NCI-H128 (cell line): Measurements from ENCODE around the gene LPIN2.
"Not testable (repeated sequence)": the region's sequence is repeated elsewhere in the genome, so short reads cannot be mapped to it uniquely, and the experiment has no call there.

Experiments used
- DNase-seq: peaks from one replicate; lab custom pipeline; 2025; ENCODE audit not compliant: unreplicated experiment; lab: John Stamatoyannopoulos, UW

LPIN2 gene

DNA sequence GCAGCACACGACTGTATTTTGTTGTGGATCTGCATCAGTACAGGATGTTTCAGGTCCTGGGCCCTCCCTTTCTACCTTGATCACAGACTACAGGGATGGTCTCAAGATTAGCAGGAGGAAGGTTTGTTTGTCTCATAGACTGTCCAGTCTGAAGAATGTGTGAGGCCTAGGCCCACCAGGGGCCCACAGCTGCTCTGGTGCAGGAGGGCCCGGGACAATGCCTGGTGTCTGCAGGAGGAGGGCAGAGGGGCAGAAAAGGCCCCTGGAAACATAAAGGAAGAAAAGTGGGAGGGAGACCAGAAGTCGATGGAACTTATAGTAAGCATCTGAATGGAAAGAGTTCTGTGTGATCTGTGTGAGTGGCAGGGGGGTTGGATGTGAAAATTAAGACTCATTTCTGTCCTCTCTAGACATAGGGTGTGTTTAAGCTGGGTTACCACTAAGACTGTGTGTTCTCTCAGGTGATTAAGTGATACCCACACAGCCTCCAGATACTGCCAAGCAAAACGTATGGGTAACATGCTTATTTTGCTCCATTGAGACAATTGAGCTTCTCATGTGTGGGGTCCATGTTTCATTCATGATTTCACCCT, 33.4 kb upstream of the LPIN2 start:
- DNase-seq, result no peak

DNA sequence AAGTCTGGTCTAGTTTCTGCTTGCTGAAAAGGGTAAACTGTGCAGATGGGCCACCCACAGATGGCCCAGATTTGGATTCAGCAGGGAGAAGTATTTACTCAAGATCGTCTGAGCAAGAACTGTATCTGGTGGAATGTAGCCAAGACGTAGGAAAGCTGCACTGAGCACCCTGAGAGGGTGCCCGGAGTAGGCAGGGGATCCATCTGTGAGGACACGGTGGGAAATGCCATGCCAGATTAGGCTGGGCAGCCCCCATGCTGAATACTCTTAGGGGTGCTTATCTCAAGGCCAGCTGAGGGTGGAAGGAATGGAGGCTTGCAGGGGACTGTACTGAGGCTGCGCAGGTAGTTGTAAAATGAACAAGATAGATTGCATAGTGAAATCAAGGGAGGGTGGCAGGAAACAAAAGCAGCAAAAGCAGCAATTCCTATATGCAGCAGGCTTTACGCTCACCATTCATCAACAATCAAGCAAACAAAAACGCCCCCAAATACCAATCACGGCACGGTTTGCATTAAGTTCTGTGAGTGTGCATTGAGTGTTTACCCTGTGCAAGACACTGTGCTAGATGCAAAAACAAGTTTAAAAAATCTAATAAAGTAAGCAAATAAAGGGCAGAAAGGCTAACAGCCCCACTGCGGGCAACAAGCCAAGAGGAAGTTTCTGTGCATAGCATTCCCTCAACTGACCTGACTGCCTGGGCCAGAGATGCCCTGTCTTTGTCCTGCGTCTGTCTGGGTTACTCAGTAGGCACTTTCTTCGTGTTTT, 32.2 kb upstream of the LPIN2 start:
- DNase-seq, result no peak

DNA sequence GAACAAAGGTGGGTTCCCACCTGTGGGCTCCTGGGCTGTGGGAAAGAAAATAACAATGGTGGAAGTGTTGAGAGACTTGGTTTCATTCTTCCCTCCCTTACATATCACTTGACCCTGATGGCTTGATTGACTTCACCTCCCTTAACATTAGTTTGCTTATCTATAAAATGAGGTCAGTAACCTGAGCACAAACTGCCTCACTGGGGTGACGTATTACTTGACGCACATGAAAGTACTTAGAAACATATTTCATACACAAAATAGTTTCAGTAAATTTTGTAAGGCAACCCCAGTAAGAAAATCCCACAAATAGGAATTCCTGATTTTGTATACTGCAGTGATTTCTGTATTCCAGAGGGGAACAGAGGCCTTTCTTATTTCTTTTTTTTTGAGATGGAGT, 29.4 kb upstream of the LPIN2 start:
- DNase-seq, result no peak

DNA sequence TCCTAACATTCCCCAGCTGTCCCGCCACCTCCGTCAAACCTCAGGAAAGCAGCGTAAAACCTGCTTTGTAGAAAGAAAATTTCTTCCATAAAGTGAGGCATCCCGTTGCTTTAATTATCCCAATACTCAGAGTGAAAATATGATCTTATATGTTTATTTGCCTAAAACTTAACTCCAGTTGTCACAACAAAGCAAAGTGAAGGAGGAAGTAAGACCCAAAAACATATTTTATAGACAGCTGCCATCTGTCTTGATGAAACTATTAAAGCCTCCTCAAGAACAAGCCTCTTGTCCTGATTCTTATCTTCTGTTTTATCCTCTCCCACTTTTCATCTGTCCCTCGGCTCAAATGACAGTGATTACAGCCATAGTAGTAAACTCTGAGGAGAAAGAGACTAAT, 28.9 kb upstream of the LPIN2 start:
- DNase-seq, result no peak

DNA sequence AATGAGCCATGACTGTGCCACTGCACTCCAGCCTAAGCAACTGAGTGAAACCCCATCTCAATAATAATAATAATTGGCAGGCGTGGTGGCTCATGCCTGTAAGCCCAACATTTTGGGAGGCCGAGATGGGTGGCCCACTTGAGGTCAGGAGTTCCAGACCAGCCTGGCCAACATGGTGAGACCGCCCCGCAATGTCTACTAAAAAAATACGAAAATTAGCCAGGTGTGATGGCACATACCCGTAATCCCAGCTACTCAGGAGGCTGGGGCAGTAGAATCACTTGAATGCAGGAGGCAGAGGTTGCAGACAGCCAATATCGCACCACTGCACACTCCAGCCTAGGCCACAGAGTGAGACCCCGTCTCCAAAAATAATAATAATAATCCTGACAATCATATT, 27.9 kb upstream of the LPIN2 start:
- DNase-seq, result no peak

DNA sequence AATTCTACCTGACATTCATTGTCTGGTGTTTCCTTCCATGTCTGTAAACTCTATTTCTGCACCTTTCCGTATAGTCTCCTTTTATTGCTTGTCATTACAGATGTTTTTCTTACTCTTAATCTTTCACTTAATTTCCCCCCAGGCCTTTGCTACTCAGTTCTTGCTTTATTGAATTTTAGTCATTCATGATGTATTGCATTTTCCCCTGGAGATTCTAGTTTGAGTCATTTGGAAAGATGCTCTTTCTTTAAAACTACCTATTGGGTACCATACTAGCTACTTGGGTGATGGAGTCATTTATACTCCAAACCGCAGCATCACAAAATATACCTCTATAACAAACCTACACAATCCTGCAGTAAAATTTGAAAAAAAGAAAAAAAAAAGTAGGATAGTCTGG, 27.2 kb upstream of the LPIN2 start:
- no peak for DNase-seq

DNA sequence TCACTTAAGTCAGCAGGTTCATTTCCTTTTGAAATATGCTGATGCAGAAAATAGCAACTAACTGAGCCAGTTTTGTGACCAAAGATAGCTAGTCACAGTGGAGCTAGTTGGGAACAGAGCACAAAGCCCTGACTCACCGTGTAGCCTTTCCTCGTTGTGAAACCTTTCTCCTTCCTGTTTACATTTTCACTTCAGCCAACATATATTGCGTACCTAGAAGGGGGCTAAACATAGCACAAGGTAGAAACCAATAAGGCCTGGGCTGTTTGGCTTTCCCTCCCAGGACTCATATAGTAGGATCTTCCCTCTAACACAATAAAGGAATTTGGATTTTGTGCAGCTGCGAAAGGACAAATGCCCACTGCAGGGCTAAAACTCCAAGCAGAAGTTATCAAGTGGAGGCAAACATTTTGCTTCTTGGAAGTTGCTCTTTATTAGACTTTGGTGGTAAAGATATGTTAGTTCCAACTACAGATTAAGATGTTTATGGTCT, 24.5 kb upstream of the LPIN2 start:
- DNase-seq, result no peak

DNA sequence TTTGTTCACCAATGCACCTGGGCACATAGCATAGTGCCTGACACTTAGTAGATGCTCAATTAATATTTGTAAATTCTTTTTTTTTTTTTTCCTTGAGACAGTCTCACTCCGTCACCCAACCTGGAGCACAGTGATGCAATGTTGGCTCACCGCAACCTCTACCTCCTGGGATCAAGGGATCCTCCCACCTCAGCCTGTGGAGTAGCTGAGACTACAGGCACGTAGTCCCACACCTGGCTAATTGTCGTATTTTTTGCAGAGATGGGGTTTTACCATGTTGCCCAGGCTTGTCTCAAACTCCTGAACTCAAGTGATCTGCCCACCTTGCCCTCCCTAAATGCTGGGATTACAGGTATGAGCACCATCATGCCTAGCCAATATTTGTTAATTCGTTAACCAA, 23.2 kb upstream of the LPIN2 start:
- DNase-seq, result no peak

DNA sequence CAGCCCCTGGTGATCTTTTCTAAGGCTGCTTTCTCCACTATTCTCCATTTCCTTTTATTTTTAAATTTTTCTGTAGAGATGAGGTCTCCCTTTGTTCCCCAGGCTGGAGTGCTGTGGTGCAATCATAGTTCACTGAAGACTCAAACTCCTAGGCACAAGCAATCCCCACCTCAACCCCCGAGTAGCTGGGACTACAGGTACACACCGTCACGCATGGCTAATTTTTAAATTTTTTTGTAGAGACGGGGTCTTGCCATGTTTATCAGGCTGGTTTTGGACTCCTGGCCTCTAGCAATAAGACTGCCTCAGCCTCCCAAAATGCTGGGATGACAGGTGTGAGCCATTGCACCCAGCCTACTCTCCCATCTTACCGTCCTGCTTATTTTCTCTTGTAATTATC, 22.7 kb upstream of the LPIN2 start:
- DNase-seq, result no peak

DNA sequence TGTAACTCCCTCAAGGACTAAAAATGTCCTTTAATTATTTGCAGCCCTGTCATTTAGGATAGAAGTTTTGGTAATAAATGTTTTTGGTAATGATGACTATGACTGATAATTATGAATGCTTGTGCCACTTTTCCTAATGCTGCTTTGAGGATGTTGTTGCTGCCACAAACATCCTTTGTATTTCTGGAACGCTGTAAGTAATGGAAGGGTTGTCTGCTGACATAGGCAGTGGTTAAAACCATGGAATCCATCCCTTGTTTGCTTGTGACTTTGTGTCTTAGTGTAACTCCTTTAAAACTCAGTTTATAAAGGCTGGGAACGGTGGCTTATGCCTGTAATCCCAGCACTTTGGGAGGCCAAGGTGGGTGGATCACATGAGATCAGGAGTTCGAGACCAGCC, 19.8 kb upstream of the LPIN2 start:
- no peak for DNase-seq

DNA sequence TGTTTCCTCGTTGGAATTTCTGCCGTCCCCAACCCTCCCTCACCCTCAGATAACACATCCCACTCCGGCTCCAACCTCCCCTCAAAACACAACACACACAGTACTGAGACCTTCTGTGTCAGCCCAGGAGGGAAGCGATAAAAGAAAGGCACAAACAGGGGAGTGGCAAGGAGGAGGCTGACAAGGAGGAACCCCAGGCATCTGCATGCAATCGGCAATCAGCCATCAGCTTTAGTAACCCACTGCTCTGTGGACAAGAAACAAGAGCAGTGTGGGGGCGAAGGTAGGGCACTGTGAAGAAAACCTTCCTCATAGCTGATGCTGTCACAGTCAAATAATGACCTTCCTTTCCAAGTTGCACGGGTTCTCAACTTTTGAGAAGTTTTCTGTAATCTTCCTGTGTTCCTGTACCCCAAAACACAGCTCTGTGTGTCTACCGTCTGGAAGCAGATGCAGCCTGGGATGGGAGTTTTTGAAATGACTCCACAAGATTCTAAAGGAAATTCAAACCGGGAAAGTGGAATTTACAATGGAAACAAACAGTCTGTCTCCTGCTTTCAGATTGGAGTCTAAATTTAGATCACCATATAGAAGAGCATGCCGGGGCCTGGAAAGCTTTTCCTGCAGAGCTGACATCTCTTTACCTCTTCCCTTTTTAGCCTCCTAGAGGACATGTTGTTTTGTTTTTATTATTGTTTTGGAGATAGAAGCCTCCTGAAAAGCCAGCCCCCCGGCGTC, 16.4 kb upstream of the LPIN2 start:
- no peak for DNase-seq

DNA sequence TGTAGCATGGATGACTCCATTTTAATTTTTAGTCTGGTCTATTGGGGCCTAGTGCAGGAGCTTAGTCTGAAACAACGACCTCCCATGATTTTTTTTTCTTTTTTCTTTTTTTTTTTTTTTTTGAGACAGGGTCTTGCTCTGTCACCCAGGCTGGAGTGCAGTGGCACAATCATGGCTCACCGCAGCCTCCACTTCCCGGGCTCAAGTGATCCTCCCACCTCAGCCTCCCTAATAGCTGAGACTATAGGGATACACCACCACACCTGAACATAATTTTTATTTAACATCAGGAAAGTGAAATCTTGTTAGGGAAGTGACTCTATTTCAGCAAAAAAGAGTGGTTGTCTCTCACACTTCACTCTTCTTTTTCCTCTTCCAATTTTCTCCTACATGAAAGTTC, 15.2 kb upstream of the LPIN2 start:
- not testable (repeated sequence) for DNase-seq

DNA sequence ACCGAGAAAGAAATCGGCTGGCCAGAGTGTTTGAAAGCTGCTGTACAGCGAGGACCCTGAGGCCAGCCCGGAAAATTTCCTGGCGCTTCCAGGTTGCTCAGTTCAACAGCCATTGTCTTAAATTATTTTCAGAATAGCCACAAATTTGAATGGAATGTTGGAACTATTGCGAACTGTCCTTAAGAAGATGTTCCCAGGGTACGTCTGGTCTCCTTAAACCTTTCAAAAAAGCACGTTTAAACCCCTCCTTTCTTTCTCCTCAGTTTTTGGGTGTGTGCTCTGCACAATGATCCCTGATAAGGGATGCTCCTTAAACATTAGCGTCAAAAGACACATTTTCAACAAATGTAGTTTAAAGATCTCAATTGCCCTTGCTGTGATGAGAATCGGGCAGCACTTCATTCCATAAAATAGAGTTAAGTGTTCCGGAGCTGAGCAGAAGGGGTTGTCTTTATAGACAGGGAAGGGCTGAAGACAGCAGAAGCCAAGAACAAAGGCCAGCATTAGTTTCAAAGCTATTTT, 14.5 kb upstream of the LPIN2 start:
- DNase-seq, result no peak

DNA sequence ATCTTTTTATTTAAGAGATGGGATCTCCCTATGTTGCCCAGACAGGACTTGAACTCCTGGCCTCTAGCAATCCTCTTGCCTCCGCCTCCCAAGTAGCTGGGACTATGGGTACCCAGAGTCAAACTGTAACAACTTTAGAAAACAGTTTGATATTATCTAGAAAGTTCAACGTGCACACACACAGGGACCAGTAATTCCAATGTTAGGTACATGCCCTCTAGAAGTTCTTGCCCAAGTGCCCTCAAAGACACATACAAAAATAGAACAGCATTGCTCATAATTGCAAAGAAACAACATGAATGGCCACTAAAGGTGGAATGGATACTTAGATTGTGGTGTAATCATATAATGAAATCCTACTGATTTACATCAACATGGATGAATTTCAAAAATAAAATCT, 12.6 kb upstream of the LPIN2 start:
- DNase-seq, result no peak

DNA sequence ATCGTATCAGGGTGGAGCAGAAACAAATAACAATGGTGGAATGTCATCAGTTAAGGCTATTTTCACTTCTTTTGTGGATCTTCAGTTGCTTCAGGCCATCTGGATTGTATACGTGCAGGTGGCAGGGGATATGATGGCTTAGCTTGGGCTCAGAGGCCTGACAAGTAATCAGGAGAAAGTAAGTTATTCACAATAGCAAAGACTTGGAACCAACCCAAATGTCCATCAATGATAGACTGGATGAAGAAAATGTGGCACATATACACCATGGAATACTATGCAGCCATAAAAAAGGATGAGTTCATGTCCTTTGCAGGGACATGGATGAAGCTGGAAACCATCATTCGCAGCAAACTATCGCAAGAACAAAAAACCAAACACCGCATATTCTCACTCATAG, 10.7 kb upstream of the LPIN2 start:
- not testable (repeated sequence) for DNase-seq

DNA sequence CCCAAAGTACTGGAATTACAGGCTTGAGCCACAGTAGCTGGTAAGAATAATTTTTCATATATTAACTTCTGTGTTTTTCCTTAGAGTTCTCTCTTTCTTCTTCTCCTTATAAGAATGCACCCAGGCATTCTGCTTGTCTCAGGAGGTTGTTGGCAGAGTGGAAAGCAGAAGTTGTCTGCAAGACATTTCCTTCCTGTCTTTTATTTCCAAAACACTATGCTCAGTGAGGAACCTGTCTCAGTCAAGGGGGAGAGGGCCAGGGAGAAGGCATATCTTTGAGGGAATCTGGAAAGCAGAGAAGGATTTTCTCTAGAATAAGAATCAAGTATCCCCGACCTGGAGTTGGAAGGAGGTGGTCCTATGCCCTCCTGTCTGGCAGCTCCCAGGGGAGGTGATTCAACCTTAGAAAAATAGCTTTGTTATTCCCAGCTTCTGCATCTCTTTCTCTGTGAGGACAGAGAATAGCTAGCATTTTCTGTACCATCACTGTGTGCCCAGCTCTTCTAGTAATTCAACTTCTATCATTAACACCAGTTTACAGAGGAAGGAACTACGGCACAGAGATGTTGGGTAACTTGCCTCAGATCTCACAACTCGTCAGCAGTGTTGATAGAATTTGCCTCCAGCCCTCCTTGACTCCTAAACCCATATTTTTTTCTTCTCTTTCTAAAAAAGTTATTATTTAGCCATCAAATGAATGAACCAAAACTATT, 3.8 kb upstream of the LPIN2 start:
- no peak for DNase-seq

DNA sequence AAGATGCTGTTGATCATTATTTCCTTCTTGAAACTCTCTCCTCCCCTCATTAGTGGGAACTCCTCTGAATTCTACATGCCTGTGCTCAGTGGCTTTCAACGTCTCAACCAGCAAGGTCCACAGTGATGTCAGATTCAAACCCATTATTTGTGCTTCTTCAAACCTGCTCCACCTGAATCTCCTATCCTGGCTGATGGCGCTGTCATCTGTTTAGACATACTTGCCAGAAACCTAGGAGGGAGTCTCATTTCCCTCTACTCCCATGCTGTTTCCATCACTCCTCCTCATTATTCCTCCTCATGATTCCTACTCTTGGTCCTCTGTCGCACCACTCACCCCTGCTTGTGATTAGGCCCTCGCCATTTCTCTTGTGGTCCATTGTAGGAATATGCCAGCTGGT, 2.9 kb upstream of the LPIN2 start:
- DNase-seq, result no peak

DNA sequence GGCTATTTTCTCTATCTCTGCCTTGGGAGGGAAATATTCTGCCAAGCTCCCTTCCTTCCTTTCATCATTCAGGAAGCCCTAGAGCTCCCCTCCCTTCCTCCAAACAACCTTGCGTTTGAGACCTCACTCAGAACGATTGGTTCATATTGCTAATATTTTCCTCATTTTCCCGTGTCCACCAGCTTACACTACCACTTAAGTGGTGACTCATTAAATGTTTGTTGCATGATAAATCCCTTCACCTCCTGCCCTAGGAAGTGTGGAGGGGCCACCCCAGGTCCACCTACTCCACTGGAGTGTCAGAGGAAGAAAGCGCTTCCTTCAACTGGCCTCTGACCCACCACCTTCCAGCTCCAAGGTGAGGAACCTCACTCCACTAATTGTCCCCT, 2.3 kb upstream of the LPIN2 start:
- DNase-seq, result no peak

DNA sequence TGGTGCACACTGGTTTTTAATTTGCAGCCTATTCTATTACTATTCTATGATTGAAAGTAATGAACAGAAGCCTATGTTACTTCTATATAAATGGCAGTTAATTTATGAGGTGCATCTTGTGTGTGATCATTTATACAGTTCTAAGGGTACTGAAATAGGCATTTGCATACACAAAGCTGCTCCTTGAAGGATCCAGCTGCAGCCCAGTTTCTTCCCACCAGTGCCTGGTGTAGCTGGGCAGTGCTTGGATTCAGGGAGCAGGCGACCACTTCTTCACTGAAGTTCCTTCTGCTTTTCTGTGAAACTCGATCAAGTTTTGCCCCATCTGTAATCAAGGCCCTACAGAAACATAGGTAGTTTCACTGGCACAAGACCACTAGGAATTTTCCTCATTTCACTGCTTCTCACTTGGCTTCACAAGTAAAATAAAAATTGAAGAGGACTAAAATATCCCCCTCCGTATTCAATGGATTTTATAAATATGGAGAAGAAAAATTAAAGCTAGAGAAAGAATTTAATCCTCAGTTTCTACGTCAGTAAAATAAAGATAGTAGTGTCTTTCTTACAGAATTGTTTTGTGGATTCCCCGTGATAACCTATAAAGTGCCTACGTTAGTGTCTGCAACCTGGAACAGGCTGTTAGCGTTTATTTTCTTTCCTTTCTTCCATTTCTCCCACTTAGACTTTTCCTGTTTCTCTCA, 1.7 kb upstream of the LPIN2 start:
- DNase-seq, result no peak

DNA sequence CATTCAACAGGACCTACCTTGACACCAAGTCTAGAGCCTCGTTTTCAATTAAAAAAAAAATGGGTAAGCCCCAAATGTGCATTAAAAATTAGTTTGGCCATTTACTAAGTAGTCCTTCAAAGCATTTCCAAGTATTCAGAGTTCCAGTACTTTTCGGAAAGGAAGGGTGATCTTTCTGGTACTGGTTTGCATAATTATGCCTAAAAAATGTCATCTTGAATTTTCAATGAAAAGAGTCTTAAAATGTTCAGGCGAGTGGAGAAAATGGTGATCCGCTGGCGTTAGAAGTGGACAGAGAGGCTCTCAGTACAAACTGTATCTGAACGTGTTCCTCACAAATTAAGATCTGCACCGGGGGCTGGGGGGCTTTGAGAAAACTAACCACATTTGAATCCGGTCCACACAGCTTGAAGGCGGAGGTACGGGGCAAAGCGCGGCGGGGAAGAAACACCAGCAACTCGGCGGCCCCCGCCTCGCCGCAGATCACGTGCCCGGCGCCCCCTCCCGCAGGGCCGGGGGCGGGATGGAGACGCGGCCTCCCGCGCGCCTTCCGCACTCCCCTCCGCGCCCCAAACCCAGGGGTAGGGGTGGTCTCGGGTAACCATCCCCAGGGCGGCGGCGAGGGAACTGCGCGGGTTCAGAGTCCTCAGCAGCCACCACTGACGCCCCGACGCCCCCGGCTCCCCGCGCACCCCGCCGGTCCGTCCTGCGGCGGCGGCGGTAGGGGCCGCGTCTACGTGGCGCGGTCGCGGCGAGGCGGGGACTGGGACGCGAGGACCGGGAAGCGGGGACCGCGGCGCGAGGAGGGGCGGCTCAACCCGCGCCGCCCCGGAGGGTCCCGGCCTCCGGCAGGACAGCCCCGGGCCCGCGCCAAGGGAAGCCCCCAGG, 564 bp downstream of the LPIN2 start:
- no peak for DNase-seq
